ENCODE results near the gene ARPC5. TPM values are rescaled to one million over a fixed set of nuclear protein-coding genes. Genes with fewer than 3 reads are reported as not detected.

The ARPC5 gene
- total and polyA plus RNA-seq, 2 of the 8 experiments (the other 6 are each of a cell fraction or from before 2014, with no cell fraction given) = 24.0 to 60.8 TPM

DNA sequence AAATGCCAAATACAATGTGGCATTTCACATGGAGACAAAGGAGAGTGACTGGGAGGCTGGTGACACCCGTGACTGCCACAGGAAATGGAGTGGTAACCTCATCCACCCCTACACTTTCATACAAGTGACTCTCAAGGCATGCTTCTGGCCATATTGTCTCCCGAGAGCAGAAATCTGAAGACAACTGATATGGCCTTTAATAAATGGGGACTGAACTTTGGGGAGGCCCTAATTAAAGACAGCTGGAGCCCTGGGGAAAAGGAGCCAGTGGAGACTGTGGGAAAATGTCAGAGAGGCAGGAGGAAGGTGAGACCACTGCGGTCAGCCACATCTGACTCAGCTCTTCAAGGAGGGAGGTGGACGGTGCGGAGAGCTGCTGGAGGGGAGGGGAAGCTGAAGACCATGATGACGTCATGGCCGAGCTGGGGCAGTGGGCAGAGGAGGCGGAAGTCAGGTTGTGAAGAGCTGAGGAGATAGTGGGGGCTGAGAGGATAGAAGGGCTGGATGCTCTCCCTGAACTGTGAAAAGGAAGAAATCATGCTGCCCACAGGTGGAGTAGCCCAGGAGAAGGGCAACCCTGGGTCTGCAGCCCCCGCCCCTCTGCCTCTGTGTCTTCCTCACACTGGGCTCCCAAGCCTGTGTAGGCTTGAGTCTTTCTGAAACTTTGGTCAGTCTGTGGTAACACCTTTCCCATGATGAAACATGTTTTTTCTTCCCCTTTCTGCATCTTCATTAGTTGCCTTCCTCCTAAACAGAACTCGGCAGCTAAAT, 31.4 kb downstream of the ARPC5 start (continued):
- TF ChIP-seq CHD7 (IDR thresholded peaks at IDR 0.05; ENCODE audit: insufficient replicate concordance, low read length) (no peak), POU5F1 (IDR thresholded peaks at IDR 0.05; ENCODE audit: low read depth, low read length) (no peak), CTBP2 (IDR thresholded peaks at IDR 0.05; ENCODE audit: borderline replicate concordance, insufficient read depth, insufficient read length, low read length) (no peak), SIRT6 (IDR thresholded peaks at IDR 0.05; ENCODE audit: low read length) (no peak), E2F6 (IDR thresholded peaks at IDR 0.05) (no peak), SP1 (IDR thresholded peaks at IDR 0.05; ENCODE audit: low read depth, low read length) (no peak), KDM1A (IDR thresholded peaks at IDR 0.05; ENCODE audit: borderline replicate concordance, low read length) (no peak), SUZ12 (IDR thresholded peaks at IDR 0.05; ENCODE audit: low read length) (no peak), JUN (IDR thresholded peaks at IDR 0.05; ENCODE audit: low read depth, low read length) (no peak), HDAC6 (IDR thresholded peaks at IDR 0.05; ENCODE audit: low read depth, low read length) (no peak)
